ENCODE data around the gene AHCYL1.

Gene AHCYL1

DNA sequence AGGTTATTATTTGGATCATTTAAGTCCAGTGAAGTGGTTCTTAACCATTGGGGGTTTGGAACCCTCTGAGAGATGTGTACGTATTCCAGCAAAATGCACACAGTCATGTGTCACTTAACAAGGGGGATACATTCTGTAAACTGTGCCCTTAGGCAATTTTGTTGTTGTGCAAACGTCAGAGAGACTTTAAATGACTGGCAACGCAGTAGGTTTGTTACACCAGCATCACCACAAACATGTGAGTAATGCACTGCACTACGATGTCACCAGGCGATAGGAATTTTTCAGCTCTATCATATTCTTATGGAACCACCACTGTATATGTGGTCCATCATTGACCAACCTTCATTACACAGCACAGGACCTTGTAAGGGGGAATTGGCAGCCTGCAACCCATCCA lies 11.9 kb downstream of the AHCYL1 start:
- CTCF ChIA-PET = interaction anchor here (1.0 to 7.9 kb wide), 8 partner anchors 9 to 464 kb away, joined by 3 to 63 read pairs (median 4); partner anchors contain the start of gene AHCYL1
- TF ChIP-seq, protein P1, sequence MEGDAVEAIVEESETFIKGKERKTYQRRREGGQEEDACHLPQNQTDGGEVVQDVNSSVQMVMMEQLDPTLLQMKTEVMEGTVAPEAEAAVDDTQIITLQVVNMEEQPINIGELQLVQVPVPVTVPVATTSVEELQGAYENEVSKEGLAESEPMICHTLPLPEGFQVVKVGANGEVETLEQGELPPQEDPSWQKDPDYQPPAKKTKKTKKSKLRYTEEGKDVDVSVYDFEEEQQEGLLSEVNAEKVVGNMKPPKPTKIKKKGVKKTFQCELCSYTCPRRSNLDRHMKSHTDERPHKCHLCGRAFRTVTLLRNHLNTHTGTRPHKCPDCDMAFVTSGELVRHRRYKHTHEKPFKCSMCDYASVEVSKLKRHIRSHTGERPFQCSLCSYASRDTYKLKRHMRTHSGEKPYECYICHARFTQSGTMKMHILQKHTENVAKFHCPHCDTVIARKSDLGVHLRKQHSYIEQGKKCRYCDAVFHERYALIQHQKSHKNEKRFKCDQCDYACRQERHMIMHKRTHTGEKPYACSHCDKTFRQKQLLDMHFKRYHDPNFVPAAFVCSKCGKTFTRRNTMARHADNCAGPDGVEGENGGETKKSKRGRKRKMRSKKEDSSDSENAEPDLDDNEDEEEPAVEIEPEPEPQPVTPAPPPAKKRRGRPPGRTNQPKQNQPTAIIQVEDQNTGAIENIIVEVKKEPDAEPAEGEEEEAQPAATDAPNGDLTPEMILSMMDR (IDR thresholded peaks at IDR 0.05; ENCODE audit: insufficient read depth, low read length, missing control alignments) = no peak
- no peak for DNase-seq (ENCODE audit: low read depth, low spot score)
- no peak overlapping the region for H3K4me3 ChIP-seq (ENCODE audit: low read depth, low read length)
- POLR2A ChIA-PET = no interaction called here

DNA sequence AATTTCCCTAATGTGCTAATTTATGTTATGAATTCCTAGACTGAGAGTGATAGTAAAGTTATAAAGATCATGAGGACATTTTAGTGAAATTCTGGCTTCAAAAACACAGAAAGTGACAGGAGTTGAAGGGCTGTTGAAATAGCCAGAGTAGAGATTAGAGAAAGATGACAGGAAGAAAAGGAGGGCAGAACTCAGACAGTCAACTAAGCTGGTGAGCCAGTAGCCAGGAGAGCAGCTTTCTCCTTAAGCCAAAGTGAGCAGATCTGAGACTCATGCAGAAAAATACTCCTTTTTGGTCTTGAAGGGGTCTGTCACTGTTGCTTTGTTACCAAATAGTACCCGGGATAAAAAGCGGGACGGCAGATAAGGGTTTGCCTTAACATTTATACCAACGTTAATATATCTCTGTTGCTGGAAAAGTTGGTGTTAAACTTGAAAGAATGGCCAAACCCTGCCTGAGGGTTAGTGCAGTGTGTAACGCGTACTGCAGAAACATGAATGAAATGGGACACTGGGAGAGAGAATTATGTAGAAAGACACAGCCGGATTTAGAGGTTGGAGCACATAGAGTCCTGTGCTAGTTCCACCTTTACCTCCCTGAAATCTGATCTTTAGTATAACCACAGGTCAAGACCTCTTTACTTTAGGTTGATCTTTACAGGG lies 12.8 kb downstream of the AHCYL1 start:
- CTCF ChIA-PET = interaction anchor here (1.0 to 7.9 kb wide), 9 partner anchors 13 to 357 kb away, joined by 3 to 63 read pairs (median 4); partner anchors contain the start of gene AHCYL1
- TF ChIP-seq, protein P1 (IDR thresholded peaks at IDR 0.05; ENCODE audit: insufficient read depth, low read length, missing control alignments) = no peak
- POLR2A ChIA-PET = no interaction called here
- DNase-seq (ENCODE audit: low read depth, low spot score) = no peak
- H3K4me3 ChIP-seq (ENCODE audit: low read depth, low read length) = no peak overlapping the region

DNA sequence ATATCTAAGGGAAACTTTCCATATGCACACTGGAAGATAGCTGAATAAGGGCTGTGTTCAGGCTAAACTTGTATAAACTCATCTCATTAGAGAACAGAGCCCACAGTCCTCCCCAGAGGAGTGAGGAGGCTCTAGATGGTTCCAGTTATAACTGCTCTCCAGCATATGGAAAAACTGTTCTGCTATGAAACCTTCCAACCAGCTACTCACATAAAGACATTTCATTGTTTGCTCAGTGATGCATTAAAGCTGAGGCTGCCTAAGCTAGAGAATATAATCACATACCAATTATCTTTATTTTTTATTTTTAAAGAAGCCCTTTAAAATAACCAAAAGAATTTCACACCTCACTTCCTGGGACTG lies 13.3 kb downstream of the AHCYL1 start:
- ChIA-PET CTCF (interaction anchor here (1.3 to 7.9 kb wide), 7 partner anchors 13 to 222 kb away, joined by 3 to 63 read pairs (median 4); partner anchors contain the start of gene AHCYL1), POLR2A (no interaction called here)
- DNase-seq (ENCODE audit: low read depth, low spot score) = no peak
- TF ChIP-seq, protein P1 (IDR thresholded peaks at IDR 0.05; ENCODE audit: insufficient read depth, low read length, missing control alignments) = no peak
- no peak overlapping the region for H3K4me3 ChIP-seq (ENCODE audit: low read depth, low read length)

DNA sequence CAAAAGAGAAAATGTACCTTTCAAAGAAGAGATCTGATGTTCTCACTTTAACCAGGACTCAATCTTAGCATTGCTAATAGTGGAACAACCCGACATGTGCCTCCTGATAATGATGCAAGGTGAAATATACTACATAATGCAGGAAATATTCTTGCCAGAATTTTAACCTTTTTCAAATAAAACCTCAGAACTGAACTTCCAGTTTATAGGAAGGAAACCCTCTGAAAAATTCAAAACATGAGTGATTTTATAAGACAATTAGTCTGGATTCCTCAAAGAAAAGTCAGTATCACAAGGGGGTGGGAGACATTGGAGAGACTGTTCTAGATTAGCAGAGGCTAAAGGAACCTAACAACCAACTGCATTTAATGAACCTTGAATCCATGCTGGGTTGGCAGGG lies 18.1 kb downstream of the AHCYL1 start:
- ChIA-PET CTCF (interaction anchor here (1.1 to 2.0 kb wide), 3 partner anchors 19 to 226 kb away, joined by 6 to 9 read pairs (median 8); partner anchors contain the start of gene AHCYL1), POLR2A (interaction anchor here (0.6 to 0.7 kb wide), 2 partner anchors 214 to 347 kb away, joined by 3 to 4 read pairs; no protein-coding TSS in a partner anchor)
- DNase-seq (ENCODE audit: low read depth, low spot score) = no peak
- H3K4me3 ChIP-seq (ENCODE audit: low read depth, low read length) = no peak overlapping the region
- TF ChIP-seq, protein P1 (IDR thresholded peaks at IDR 0.05; ENCODE audit: insufficient read depth, low read length, missing control alignments) = no peak

DNA sequence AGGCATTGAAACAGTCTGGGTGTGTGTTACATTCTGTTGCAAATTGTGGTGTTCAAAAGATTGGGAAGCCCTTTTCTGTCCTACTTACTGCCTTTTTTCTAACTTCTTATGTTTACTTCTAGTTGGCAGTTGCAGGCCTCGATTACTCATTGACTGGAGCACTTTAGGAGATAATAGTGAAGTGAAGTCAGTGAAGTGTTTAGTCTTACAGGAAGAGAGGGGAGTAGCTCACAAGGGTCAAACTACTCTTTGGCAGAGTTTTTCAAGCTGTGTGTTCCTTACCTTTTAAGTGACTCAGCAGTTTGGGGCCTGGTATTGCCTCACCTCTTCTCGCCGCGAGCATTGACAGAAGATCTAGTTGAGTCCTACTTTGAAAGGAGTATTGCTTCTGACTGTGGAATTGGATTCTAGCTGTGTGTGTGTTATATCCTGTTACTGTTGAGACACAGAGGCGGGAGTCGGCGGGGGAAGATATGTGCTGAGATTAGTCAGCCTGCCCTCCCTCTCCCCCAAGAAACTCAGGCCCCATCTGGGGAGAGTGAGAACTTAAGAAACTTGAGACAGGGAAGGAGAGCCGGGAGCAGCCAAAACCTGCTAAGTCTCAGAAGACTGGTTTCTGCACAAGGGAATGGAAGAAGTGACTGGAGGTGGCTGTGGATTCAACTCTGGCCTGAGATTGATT lies 19.3 kb downstream of the AHCYL1 start:
- CTCF ChIA-PET = interaction anchor here (1.0 to 9.6 kb wide), 4 partner anchors 19 to 223 kb away, joined by 3 to 247 read pairs (median 10); partner anchors contain the start of gene AHCYL1
- peak; percentile 93 for DNase-seq (ENCODE audit: low read depth, low spot score)
- TF ChIP-seq, protein P1 (IDR thresholded peaks at IDR 0.05; ENCODE audit: insufficient read depth, low read length, missing control alignments) = no peak
- POLR2A ChIA-PET = interaction anchor here (0.7 to 1.2 kb wide), 3 partner anchors 11 to 20 kb away, joined by 3 to 7 read pairs (median 6); partner anchors contain the start of gene AHCYL1
- peak overlapping the region; percentile 48 for H3K4me3 ChIP-seq (ENCODE audit: low read depth, low read length)

DNA sequence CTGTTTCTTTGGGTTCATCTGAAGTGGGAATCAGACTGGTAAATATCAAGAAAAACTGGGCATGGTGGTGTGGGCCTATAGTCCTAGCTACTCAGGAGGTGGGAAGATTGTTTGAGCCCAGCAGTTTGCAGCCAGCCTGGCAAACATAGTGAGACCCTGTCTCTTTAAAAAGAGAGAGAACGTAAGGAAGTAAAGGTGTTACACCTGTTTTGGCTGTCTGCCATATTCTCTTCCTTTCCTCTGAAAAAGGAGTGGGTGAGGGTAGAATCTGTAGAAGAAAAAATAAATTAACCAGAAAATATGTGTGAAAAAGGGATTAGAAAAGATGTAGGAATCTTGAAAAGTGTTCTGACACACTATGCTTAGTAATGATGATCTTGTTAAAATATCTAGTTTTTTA lies 20.0 kb downstream of the AHCYL1 start:
- H3K4me3 ChIP-seq (ENCODE audit: low read depth, low read length) = peak overlapping the region; percentile 48
- ChIA-PET POLR2A (interaction anchor here (0.7 to 1.2 kb wide), 3 partner anchors 12 to 20 kb away, joined by 3 to 7 read pairs (median 6); partner anchors contain the start of gene AHCYL1), CTCF (interaction anchor here (1.5 to 9.6 kb wide), 3 partner anchors 20 to 459 kb away, joined by 9 to 247 read pairs (median 16); partner anchors contain the start of gene AHCYL1)
- DNase-seq (ENCODE audit: low read depth, low spot score) = no peak
- TF ChIP-seq, protein P1 (IDR thresholded peaks at IDR 0.05; ENCODE audit: insufficient read depth, low read length, missing control alignments) = no peak

Measured in AG04449 (cell line).